WTC11 (cell line): ENCODE results near the gene ARHGEF17. TPM values are rescaled to one million over a fixed set of nuclear protein-coding genes. Genes with fewer than 3 reads are reported as not detected.

Experiments used
- ATAC-seq: fragments of 200-7000 bp; cut with Tn5 transposase; 2 replicates; pipeline ENCODE4 v1.10.0; 2021; ENCODE audit warnings: mild to moderate bottlenecking, moderate library complexity
- CTCF ChIA-PET: fragments of 300-600 bp; sonication (Branson Sonifier 250); formaldehyde crosslinking; loops from one replicate; lab custom pipeline; 2021; ENCODE audit warnings: antibody characterized with exemption; lab: Charles Lee
- POLR2A ChIA-PET: fragments of 350-600 bp; sonication (Branson Sonifier 250); formaldehyde crosslinking; loops from one replicate; lab custom pipeline; 2021; ENCODE audit warnings: antibody characterized with exemption; lab: Charles Lee
- DNase-seq: peaks from one replicate; pipeline ENCODE4 v3.0.0; 2021; ENCODE audit warnings: low spot score
- H3K27ac Mint-ChIP-seq: 2 replicates; pipeline ENCODE4 v1.8.0; 2021; ENCODE audit warnings: mixed read lengths
- H3K27me3 Mint-ChIP-seq: 2 replicates; pipeline ENCODE4 v1.8.0; 2021; ENCODE audit warnings: low read depth, mild to moderate bottlenecking, moderate library complexity, mixed read lengths
- H3K36me3 Mint-ChIP-seq: 2 replicates; pipeline ENCODE4 v1.8.0; 2021; ENCODE audit warnings: mixed read lengths
- H3K4me1 Mint-ChIP-seq: 2 replicates; pipeline ENCODE4 v1.8.0; 2022; ENCODE audit warnings: mixed read lengths
- H3K4me3 Mint-ChIP-seq: 2 replicates; pipeline ENCODE4 v1.8.0; 2021; ENCODE audit warnings: mild to moderate bottlenecking, moderate library complexity, mixed read lengths
- H3K9me3 Mint-ChIP-seq: 2 replicates; pipeline ENCODE4 v1.8.0; 2021; ENCODE audit warnings: mixed read lengths
- CREB1 ChIP-seq: sonication (generic); formaldehyde crosslinking; IDR thresholded peaks from 2 replicates; pipeline ENCODE4 v1.8.0; 2023; ENCODE audit warnings: mild to moderate bottlenecking, missing genetic modification reagents
- JAZF1 ChIP-seq: fragments of 250-450 bp; sonication (Bioruptor Pico); IDR thresholded peaks from 2 replicates; pipeline ENCODE4 v1.9.0; 2021; ENCODE audit warnings: moderate library complexity, mild to moderate bottlenecking, inconsistent platforms
- MAX ChIP-seq: sonication (generic); formaldehyde crosslinking; IDR thresholded peaks from 2 replicates; pipeline ENCODE4 v1.8.0; 2022; ENCODE audit warnings: mild to moderate bottlenecking, missing genetic modification reagents
- MYBL2 ChIP-seq: sonication (generic); formaldehyde crosslinking; IDR thresholded peaks from 2 replicates; pipeline ENCODE4 v1.8.1; 2023; ENCODE audit warnings: mild to moderate bottlenecking, moderate library complexity, missing genetic modification reagents
- NR3C1 ChIP-seq: sonication (generic); formaldehyde crosslinking; conservative IDR thresholded peaks from 2 replicates; pipeline ENCODE4 v1.8.1; 2023; ENCODE audit warnings: low read depth, mild to moderate bottlenecking, missing genetic modification reagents
- SMAD3 ChIP-seq: sonication (generic); formaldehyde crosslinking; IDR thresholded peaks from 2 replicates; pipeline ENCODE4 v1.8.0; 2022; ENCODE audit warnings: missing genetic modification reagents, mild to moderate bottlenecking, borderline replicate concordance
- SOX15 ChIP-seq: fragments of 250-450 bp; sonication (Bioruptor Pico); IDR thresholded peaks from 2 replicates; pipeline ENCODE4 v1.9.0; 2021; ENCODE audit warnings: mild to moderate bottlenecking
- TEAD1 ChIP-seq: sonication (generic); formaldehyde crosslinking; IDR thresholded peaks from 2 replicates; pipeline ENCODE4 v1.8.0; 2022; ENCODE audit warnings: mild to moderate bottlenecking, missing genetic modification reagents
- TEAD4 ChIP-seq: sonication (generic); formaldehyde crosslinking; IDR thresholded peaks from 2 replicates; pipeline ENCODE4 v1.8.0; 2022; ENCODE audit warnings: mild to moderate bottlenecking, missing genetic modification reagents
- ZMAT4 ChIP-seq: fragments of 250-450 bp; sonication (Bioruptor Pico); IDR thresholded peaks from 2 replicates; pipeline ENCODE4 v1.9.0; 2021; ENCODE audit warnings: mild to moderate bottlenecking
- ZNF232 ChIP-seq: sonication (generic); formaldehyde crosslinking; IDR thresholded peaks from 2 replicates; pipeline ENCODE4 v1.8.0; 2022; ENCODE audit warnings: mild to moderate bottlenecking, missing genetic modification reagents
- ZNF416 ChIP-seq: fragments of 250-450 bp; sonication (Bioruptor Pico); IDR thresholded peaks from 2 replicates; pipeline ENCODE4 v1.9.0; 2021; ENCODE audit warnings: mild to moderate bottlenecking, inconsistent platforms
- ZNF423 ChIP-seq: fragments of 250-450 bp; sonication (Bioruptor Pico); IDR thresholded peaks from 2 replicates; pipeline ENCODE4 v2.1.2; 2022; ENCODE audit warnings: mild to moderate bottlenecking, moderate library complexity
- ZNF512 ChIP-seq: sonication (generic); formaldehyde crosslinking; IDR thresholded peaks from 2 replicates; pipeline ENCODE4 v1.8.1; 2022; ENCODE audit warnings: missing genetic modification reagents, borderline replicate concordance
- total RNA-seq: library from RNA; stranded (reverse); gene quantifications from 3 replicates; pipeline ENCODE4 v1.2.3, GENCODE V29; 2021
- TF ChIP-seq, protein P1 (sequence below): fragments of 200-600 bp; IDR thresholded peaks from 2 replicates; pipeline ENCODE4 v1.8.0; 2022; ENCODE audit warnings: antibody characterized with exemption
- TF ChIP-seq, protein P2 (sequence below): sonication (generic); formaldehyde crosslinking; IDR thresholded peaks from 2 replicates; pipeline ENCODE4 v1.8.1; 2023; ENCODE audit warnings: mild to moderate bottlenecking, missing genetic modification reagents, moderate library complexity
- TF ChIP-seq, protein P3 (sequence below): fragments of 250-450 bp; sonication (Bioruptor Pico); conservative IDR thresholded peaks from 2 replicates; pipeline ENCODE4 v1.9.0; 2021; ENCODE audit warnings: mild to moderate bottlenecking
- TF ChIP-seq, protein P4 (sequence below): sonication (generic); formaldehyde crosslinking; IDR thresholded peaks from 2 replicates; pipeline ENCODE4 v1.8.0; 2023; ENCODE audit warnings: missing genetic modification reagents
- TF ChIP-seq, protein P5 (sequence below): sonication (generic); formaldehyde crosslinking; IDR thresholded peaks from 2 replicates; pipeline ENCODE4 v1.8.1; 2023; ENCODE audit warnings: mild to moderate bottlenecking, missing genetic modification reagents, borderline replicate concordance

ARHGEF17 gene
- total RNA-seq, 1 experiment from 2014 or later = 18.2 TPM

- ChIA-PET CTCF (interaction anchor here (1.0 to 1.4 kb wide), 2 partner anchors 16 to 26 kb away, joined by 3 to 4 read pairs; no protein-coding TSS in a partner anchor), POLR2A (no interaction called here)
- ATAC-seq = no peak
- Mint-ChIP-seq H3K27me3 (peaks cover 7% of the 10 kb centered on the region), H3K36me3 (no peaks in the 10 kb centered on the region), H3K4me1 (peaks cover 3% of the 10 kb centered on the region), H3K9me3 (no peaks in the 10 kb centered on the region), H3K4me3 (no peak overlapping the region), H3K27ac (no peak overlapping the region)
- no peak for DNase-seq
- no peak for TF ChIP-seq MYBL2 (CRISPR knock-in tag)
- TF ChIP-seq ZMAT4 (CRISPR knock-in tag) = no peak
- no peak for TF ChIP-seq NR3C1
- TF ChIP-seq, protein P1, sequence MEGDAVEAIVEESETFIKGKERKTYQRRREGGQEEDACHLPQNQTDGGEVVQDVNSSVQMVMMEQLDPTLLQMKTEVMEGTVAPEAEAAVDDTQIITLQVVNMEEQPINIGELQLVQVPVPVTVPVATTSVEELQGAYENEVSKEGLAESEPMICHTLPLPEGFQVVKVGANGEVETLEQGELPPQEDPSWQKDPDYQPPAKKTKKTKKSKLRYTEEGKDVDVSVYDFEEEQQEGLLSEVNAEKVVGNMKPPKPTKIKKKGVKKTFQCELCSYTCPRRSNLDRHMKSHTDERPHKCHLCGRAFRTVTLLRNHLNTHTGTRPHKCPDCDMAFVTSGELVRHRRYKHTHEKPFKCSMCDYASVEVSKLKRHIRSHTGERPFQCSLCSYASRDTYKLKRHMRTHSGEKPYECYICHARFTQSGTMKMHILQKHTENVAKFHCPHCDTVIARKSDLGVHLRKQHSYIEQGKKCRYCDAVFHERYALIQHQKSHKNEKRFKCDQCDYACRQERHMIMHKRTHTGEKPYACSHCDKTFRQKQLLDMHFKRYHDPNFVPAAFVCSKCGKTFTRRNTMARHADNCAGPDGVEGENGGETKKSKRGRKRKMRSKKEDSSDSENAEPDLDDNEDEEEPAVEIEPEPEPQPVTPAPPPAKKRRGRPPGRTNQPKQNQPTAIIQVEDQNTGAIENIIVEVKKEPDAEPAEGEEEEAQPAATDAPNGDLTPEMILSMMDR = no peak
- TF ChIP-seq SOX15 (CRISPR knock-in tag) = no peak
Observed at GRCh38 chr11:73366953-73367352, 58.9 kb downstream of the ARHGEF17 start.

DNA sequence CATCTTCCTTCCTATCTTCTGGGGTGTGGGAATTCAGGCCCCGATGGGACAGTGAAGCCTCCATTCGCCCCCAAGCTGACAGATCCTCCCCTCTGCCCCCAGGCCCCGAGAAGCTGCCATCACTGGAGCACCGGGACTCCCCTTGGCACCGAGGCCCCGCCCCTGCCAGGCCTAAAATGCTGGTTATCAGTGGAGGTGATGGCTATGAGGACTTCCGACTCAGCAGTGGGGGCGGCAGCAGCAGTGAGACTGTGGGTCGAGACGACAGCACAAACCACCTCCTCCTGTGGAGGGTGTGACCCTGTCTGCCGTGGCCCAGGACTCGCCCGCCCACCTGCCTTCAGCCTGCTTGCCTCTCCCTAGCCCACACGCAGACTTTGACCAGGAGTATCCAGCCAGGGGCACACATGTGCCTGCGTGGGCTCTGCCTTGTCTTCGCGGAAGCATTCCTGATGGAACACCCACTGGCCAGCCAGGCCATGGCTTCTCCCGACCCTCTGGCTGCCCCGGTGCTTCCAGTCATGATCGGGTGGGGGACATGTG, 59.5 kb downstream of the ARHGEF17 start:
- H3K36me3 Mint-ChIP-seq = no peaks in the 10 kb centered on the region
- no peak overlapping the region for H3K4me3 Mint-ChIP-seq
- H3K9me3 Mint-ChIP-seq = no peaks in the 10 kb centered on the region
- CTCF ChIA-PET = interaction anchor here (0.7 to 1.4 kb wide), 2 partner anchors 26 to 150 kb away, joined by 3 read pairs; no protein-coding TSS in a partner anchor
- no peak overlapping the region for H3K27ac Mint-ChIP-seq
- peaks cover 2% of the 10 kb centered on the region for H3K4me1 Mint-ChIP-seq
- peaks cover 4% of the 10 kb centered on the region for H3K27me3 Mint-ChIP-seq
- POLR2A ChIA-PET = no interaction called here
- TF ChIP-seq TEAD4 (CRISPR knock-in tag) (no peak), ZNF423 (CRISPR knock-in tag) (no peak), SMAD3 (no peak), CREB1 (no peak), TEAD1 (no peak), MAX (CRISPR knock-in tag) (no peak)
- TF ChIP-seq, protein P2, sequence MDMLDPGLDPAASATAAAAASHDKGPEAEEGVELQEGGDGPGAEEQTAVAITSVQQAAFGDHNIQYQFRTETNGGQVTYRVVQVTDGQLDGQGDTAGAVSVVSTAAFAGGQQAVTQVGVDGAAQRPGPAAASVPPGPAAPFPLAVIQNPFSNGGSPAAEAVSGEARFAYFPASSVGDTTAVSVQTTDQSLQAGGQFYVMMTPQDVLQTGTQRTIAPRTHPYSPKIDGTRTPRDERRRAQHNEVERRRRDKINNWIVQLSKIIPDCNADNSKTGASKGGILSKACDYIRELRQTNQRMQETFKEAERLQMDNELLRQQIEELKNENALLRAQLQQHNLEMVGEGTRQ (CRISPR knock-in tag) = no peak
- no peak for DNase-seq
- no peak for ATAC-seq

- ChIA-PET POLR2A (no interaction called here), CTCF (interaction anchor here (0.8 to 4.6 kb wide), 18 partner anchors 10 to 559 kb away, joined by 3 to 60 read pairs (median 9); partner anchors contain the start of gene ARHGEF17)
- Mint-ChIP-seq H3K4me3 (no peak overlapping the region), H3K9me3 (no peaks in the 10 kb centered on the region), H3K4me1 (peaks cover 12% of the 10 kb centered on the region), H3K27ac (no peak overlapping the region), H3K27me3 (peaks cover 9% of the 10 kb centered on the region), H3K36me3 (no peaks in the 10 kb centered on the region)
- DNase-seq (peak; percentile 52), ATAC-seq (peak; percentile 41)
- TF ChIP-seq JAZF1 (CRISPR knock-in tag) = no peak
- TF ChIP-seq, protein P3, sequence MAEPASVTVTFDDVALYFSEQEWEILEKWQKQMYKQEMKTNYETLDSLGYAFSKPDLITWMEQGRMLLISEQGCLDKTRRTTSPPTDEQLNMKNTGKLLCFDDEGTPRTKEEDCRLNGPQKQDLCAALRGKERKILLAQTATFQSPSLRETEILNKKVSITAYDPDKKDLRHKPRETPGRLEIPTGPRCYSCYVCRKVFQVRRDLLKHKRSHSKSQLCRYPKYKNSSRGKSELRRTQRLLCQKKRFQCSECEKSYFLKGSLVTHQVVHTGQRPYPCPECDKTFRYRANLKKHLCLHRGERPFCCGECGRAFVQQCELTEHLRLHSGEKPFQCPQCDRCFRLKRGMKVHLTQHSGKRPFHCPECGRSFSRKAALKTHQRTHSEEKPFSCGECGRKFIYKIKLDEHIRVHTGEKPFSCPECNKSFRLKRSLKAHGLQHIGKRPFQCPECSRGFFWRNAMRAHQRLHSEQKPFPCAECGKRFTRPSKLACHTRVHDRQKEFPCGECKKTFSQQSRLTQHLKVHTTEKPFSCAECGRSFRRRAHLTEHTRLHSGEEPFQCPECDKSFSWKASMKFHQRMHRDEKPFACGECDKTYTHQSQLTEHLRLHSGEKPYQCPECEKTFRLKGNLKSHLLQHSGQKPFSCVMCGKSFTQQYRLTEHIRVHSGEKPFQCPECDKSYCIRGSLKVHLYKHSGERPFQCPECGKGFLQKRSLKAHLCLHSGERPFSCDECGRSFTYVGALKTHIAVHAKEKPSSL = no peak
- TF ChIP-seq ZNF512 = no peak
- TF ChIP-seq, protein P4, sequence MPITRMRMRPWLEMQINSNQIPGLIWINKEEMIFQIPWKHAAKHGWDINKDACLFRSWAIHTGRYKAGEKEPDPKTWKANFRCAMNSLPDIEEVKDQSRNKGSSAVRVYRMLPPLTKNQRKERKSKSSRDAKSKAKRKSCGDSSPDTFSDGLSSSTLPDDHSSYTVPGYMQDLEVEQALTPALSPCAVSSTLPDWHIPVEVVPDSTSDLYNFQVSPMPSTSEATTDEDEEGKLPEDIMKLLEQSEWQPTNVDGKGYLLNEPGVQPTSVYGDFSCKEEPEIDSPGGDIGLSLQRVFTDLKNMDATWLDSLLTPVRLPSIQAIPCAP (CRISPR knock-in tag) = no peak
- TF ChIP-seq, protein P5, sequence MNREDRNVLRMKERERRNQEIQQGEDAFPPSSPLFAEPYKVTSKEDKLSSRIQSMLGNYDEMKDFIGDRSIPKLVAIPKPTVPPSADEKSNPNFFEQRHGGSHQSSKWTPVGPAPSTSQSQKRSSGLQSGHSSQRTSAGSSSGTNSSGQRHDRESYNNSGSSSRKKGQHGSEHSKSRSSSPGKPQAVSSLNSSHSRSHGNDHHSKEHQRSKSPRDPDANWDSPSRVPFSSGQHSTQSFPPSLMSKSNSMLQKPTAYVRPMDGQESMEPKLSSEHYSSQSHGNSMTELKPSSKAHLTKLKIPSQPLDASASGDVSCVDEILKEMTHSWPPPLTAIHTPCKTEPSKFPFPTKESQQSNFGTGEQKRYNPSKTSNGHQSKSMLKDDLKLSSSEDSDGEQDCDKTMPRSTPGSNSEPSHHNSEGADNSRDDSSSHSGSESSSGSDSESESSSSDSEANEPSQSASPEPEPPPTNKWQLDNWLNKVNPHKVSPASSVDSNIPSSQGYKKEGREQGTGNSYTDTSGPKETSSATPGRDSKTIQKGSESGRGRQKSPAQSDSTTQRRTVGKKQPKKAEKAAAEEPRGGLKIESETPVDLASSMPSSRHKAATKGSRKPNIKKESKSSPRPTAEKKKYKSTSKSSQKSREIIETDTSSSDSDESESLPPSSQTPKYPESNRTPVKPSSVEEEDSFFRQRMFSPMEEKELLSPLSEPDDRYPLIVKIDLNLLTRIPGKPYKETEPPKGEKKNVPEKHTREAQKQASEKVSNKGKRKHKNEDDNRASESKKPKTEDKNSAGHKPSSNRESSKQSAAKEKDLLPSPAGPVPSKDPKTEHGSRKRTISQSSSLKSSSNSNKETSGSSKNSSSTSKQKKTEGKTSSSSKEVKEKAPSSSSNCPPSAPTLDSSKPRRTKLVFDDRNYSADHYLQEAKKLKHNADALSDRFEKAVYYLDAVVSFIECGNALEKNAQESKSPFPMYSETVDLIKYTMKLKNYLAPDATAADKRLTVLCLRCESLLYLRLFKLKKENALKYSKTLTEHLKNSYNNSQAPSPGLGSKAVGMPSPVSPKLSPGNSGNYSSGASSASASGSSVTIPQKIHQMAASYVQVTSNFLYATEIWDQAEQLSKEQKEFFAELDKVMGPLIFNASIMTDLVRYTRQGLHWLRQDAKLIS (CRISPR knock-in tag) = no peak
- no peak for TF ChIP-seq NR3C1
- TF ChIP-seq ZNF416 = no peak
- TF ChIP-seq ZNF232 (CRISPR knock-in tag) = no peak
Observed at GRCh38 chr11:73372375-73372993, 64.4 kb downstream of the ARHGEF17 start.
